NCI-H2081 (cell line): ENCODE results near the gene PACSIN2.
A peak's percentile ranks its signal among the peaks of the same experiment; 100 is the strongest.

Source experiments
- DNase-seq, 2 experiments: peaks; one replicate each; lab custom pipeline; 2025; lab: John Stamatoyannopoulos, UW

The PACSIN2 gene

DNA sequence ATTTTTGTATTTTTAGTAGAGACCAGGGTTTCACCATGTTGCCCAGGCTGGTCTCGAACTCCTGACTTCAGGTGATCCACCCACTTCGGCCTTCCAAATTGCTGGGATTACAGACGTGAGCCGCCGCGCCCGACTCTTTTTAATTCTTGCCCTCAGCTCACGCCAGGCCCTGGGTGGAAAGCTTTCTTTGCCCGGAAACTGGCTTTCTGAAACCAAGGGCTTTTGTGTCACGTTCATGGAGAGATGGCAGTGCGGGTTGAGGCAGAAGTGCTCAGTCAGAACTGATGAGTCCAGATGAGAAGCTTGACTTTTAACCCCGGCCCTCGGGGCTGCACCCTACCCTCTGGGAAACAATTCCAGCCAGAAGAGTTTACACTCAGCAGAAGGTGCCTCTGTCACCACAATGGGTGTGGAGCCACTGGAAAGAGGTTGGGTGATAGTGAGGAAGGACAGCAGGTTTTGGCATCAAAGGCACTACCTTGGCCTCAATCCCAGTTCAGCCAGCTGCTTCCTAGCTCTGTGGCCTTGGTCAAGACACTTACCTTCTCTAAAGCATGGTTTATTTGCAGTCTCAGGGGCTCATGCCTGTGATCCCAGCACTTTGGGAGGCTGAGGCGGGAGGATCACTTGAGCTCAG, 157.0 kb downstream of the PACSIN2 start:
- DNase-seq: peak in 1 of 2 experiments; percentile 12

DNA sequence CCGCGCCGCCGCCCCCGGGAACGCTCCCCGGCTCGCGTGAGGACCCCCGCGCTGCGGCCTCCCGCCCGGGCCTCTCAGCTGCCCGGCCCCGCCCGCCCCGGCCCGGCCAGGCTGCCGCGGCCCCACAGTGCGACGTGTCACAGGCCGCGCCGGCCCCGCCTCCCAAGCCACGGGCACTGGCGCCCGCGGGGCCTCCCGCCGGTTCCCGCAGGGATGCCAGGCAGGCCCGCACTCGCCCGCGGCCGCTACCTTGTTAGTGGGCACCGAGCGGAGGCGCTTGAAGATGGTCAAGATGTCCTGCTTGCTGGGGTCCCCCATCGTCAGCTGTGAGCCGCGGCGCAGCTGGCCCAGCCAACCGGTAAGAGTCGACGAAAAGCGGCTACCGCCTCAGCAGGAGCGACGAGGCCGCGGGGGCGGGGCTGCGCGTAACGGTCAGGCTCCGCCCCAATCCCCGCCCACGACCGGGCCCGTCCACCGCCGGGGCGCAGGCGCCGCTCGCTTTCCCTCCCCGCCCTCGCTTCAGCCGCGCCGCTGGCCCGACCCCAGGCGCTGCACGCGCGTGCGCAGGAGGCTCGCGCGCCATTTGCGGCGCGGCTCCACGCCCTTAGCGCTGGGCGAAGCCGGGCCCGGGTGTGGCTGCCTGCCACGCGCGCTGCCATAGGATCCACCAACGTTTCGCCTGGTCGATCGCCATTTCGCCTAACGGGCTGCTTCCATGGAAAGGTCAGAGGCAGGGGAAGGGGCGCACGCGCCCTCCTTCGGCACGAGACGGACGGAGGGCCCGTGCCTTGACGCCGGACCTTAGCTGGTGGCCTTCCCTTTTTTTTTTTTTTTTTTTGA, 157.9 kb downstream of the PACSIN2 start, which contains the start of gene ARFGAP3:
Gene ARFGAP3 (minus strand): TSS at position 409 of the 840 bp plus-strand sequence. CDS start 91 bp downstream, at position 318.
- DNase-seq: peak; percentile 86

DNA sequence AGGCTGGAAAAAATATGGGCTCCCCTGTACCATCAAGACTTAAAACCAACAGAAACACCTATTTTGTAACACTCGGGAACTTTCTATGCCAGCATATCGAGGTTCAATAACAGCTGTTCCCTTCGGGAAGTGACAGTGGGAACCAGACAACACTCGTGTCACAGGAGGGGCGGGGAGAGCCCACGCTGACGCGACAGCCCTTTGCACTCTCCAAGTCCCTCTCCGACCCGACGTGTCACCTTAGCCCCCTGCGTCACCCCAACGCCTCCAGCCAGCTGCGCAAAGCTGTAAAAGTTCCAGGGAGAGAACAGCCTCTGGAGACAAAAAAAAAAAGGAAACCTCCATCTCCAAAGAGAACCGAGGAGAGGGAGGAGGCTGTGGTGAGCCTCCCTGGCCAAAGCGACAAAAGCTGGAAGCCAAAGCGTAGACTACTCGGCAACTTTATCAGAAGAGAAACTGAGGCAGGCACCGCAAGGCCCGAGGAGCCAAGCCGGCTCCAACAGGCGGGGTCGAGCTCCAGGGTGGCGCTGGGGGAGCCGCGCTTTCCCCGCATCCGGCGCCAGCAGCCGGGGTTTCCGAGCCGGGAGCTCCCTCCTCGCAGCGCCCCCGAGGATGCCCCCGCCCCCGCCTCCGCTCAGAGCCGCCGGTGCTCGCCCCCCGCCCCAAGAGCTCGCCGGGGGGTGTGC, 158.6 kb downstream of the PACSIN2 start:
- DNase-seq: no peak

DNA sequence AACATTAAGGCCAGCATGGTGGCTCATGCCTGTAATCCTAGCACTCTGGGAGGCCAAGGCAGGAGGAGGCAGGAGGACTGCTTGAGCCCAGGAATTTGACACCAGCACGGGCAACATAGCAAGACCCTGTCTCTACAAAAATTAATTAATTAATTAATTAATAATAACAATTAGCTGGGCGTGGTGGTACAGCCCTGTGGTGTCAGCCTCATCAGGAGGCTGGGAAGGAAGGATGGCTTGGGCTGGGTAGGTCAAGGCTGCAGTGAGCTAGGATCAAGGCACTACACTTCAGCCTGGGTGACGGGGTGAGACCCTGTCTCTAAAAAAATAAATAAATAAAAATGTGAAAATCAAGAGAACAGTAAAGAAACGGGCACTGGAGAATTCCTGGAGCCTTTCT, 159.2 kb downstream of the PACSIN2 start:
- no peak for DNase-seq

GRCh38 chr22:42855211-42855610, 159.7 kb downstream of the PACSIN2 start:
- no peak for DNase-seq

DNA sequence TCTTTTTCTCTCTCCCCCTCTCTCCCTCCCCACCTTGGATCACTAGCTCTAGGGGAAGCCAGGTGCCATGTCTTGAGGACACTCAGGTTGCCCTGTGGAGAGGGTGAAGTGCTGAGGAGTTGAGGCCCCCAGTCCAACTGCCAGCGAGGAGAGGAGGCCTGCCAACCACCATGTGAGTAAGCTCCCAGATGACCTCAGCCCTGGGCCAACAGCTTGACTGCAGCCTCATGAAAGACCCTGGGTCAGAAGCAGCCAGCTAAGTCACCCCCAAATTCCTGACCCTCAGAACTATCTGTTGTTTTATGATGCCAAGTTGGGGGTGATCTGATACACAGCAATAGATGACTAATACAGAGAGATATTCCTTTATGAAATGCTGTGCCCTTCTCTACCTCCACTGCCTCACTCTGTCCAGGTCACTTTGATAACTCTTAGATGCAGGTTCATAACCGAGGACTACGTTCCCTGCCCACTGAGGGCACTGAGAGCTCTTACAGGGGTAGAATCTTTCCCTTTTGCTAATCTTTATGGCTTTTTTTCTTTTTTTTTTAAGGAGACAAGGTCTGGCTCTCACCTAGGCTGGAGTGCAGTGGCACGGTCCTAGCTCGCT, 165.9 kb downstream of the PACSIN2 start:
- DNase-seq: no peak

- no peak for DNase-seq
Observed at GRCh38 chr22:42847110-42847509, 167.8 kb downstream of the PACSIN2 start.

GRCh38 chr22:42844756-42845155, 170.2 kb downstream of the PACSIN2 start:
- DNase-seq: no peak

DNA sequence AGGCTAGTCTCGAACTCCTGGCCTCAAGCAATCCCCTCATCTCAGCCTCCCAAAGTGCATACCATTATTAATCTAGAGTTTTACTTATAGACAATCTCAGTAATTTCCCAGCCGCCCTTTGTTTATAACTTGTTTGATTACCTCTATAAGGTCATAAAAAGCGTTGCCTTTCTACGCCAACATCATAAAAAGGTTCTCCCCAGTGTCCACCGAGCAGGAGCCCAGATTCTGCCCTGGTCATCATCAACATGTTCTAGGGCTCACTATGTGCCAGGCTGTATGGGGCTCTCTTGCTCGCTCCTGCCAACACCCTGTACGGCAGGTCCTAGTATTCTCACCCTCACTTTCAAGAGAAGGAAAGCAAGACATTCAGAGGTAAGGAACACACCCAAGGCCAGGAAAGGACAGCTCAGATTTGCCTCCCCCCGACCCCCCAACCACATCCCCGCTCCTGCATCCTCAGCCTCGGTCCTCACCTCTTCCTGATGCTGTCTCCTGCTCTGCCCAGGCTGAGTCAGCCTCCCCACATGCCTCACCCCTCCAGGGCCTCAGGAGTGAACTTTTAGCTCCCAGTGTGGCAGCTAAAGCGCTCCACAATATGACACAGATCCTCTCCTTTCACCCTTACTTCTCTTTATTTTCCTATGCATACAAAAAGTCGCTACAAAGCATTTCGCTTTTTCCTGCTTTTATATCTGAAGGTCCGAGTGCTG, 172.1 kb downstream of the PACSIN2 start:
- no peak for DNase-seq

GRCh38 chr22:42841444-42841843, 173.5 kb downstream of the PACSIN2 start:
- DNase-seq: no peak

GRCh38 chr22:42837556-42837955, 177.4 kb downstream of the PACSIN2 start:
- DNase-seq: no peak

DNA sequence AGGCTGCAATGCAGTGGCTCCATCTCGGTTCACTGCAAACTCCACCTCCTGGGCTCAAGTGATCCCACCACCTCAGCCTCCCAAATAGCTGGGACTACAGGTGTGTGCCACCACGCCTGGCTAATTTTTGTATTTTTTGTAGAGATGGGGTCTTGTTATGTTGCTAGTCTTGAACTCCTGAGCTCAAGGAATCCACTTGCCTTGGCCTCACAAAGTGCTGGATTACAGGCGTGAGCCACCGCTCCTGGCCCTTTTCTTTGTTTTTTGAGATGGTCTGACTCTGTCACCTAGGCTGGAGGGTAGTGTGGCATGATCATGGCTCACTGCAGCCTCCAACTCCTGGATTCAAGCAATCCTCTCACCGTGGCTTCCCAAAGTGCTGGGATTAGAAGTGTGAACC, 178.9 kb downstream of the PACSIN2 start:
- no peak for DNase-seq

DNA sequence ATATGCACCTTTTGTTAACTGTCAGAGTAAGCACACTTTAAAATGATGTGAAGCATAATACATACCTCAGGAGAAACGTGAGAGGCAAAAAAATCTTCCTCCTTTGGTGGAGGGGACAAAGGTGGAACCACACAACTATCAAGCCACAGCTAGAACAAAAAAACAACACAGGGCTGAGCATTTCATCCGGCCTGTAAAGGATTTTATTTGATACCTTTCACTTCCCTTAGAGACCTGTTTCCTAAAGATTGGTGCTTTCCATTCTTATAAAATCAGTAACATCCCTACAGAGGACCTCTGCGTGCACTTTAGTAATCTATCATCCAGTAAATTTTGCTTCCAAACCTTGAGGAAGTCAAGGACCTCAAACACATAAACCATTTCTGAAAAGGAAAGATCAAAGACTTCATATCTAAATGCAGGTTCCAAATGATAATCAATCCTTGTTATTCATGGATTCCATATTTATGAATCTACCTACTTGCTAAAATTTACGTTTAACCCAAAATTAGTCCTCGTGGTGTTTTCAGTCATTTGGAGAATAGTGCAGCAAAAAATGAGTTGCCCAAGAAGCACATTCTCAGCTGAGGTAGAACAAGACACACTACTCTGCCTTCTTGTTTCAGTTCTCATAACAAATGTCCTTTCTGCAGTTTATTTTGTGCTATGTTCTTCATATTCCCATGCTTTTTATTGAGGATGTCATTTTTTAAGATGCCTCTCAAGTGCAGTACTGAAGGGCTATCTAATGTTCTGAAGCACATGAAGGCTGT, 180.6 kb downstream of the PACSIN2 start:
- DNase-seq: no peak

DNA sequence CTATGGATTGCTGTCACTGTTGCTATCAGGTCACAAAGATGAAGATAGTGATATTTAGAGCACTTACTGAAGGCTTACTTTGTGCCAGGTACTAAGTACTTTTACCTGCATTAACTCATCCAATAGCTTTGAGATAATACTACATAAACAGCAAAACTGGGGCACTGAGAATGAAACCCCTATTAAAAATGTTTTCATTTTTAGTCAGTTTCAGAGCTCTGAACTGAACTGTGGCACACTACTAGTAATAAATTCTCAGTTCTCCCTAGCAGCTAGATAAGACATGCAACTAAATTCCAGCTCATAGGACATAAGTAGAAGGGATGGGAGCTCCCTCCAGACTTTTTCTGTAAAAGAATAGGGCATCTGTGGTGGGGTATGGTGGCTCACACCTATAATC, 181.8 kb downstream of the PACSIN2 start:
- no peak for DNase-seq

- no peak for DNase-seq
Observed at GRCh38 chr22:42831712-42832111, 183.2 kb downstream of the PACSIN2 start.

DNA sequence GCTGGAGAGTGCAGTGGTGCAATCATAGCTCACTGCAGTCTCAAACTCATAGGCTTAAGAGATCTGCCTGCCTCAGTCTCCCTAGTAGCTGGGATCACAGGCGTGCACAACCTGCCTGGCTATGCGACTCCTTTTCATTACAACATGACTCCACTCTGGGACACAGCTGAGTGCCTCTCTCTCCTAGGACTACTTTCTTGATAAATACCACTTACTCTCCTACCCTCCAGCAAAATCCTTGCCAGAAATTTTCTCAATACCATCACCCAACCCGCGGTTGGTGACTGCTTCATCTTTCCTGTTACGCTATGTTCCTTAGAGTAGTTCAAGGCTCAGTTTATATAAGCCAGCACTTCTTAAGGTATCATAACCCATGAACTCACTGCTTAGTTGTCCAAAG, 184.8 kb downstream of the PACSIN2 start:
- DNase-seq: no peak

- no peak for DNase-seq
Observed at GRCh38 chr22:42829302-42829701, 185.6 kb downstream of the PACSIN2 start.

DNA sequence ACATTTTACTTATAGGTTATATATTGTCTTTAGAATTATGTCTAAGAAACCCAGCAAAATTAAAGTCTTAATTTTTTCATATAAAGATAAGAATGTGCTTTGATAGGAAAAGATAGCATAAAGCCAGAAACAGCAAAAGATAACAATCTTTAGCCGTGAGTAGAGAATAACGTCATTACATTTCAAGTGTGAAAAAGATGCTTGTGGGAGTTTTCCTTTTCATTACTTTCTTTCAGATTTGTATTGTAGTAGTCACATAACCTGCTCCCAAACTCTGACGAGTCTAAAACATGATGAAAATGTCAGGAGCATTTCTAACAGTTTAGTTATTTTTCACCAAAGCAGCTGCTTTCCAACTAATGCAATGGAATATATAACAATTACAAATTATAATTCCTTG, 189.2 kb downstream of the PACSIN2 start:
- DNase-seq: no peak

GRCh38 chr22:42821386-42821785, 193.6 kb downstream of the PACSIN2 start:
- no peak for DNase-seq

DNA sequence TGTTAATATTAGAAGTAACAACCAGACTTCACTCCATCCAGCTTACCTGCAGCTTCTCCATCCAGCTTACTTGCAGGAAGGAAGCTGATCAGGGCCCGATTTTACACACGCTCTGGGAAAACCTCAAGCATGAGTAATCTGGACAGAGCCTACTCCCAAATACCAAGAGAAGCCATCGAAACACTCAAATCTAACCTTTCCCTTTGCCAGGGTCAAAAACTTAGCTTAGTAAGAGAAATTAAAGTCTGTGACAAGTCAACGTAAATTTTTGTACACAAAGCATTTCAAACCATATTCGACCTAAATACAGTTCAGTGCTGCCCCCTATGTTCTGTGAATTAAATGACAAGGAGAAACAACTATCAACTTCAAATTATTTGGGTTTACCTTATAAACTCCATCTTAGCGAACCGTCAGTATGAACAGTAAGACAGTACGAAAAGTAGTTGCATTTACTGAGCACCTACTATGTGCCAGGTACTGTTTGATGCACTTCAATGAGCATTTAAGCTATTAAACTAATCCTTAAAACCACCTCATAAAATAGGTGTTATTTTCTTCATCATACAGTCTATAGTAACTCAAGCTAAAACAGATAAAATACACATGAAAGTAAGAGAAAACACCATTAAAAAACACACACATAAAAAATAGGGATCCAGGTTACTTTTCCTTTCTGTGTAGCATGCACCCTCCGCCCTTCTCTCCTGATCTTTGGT, 194.7 kb downstream of the PACSIN2 start:
- peak in 1 of 2 experiments; percentile 17 for DNase-seq
